Stimulated activated naive CD8-positive, alpha-beta T cell treated with anti-CD3 and anti-CD28 coated beads, Interleukin-15, Interleukin-2, amounts not matched to agents 100 ng/mL and 50 ng/mL, for 24 hours (primary cell): ENCODE measurements around the gene KLK8.
"Not testable (repeated sequence)": the region's sequence is repeated elsewhere in the genome, so short reads cannot be mapped to it uniquely, and the experiment has no call there.

ENCODE experiments used
- H3K27ac Mint-ChIP-seq: one replicate; pipeline ENCODE4 v1.8.0; 2021; ENCODE audit warnings: mild to moderate bottlenecking, mixed read lengths
- H3K27me3 Mint-ChIP-seq: one replicate; pipeline ENCODE4 v1.8.0; 2021; ENCODE audit warnings: mixed read lengths
- H3K36me3 Mint-ChIP-seq: one replicate; pipeline ENCODE4 v1.8.0; 2021; ENCODE audit warnings: low read depth, mixed read lengths
- H3K4me1 Mint-ChIP-seq: one replicate; pipeline ENCODE4 v1.8.0; 2021; ENCODE audit warnings: low read depth, mixed read lengths
- H3K4me3 Mint-ChIP-seq: one replicate; pipeline ENCODE4 v1.8.0; 2021; ENCODE audit warnings: mild to moderate bottlenecking, mixed read lengths
- H3K9me3 Mint-ChIP-seq: one replicate; pipeline ENCODE4 v1.8.0; 2021; ENCODE audit warnings: mixed read lengths

KLK8 gene

DNA sequence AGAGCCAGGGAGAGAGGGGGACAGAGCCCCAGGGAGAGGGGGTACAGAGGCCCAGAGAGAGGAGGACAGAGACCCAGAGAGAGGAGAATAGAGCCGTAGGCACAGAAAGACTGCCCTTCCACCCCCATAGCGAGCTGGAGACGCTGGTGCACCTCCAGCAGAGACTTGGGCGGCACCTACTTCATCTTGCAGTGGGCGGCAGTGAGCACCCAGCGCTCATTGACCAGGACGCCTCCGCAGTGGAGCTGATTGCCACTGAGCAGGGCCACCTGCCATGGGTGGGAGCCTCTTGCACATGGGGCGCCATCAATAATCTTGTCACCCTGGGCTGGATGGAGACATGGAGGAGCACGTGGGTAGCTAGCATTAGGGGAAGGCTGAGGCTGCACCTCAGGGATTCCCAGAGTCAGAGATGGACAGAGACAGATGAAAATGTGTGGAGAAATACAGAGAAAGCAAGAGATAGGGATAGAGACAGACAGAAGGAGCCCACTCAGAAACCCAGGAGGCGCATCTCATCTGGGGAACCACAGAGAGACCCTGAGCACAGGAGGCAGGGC is 19.7 kb downstream of the KLK8 start:
- Mint-ChIP-seq H3K36me3 (no peaks in the 10 kb centered on the region), H3K27me3 (peaks cover 29% of the 10 kb centered on the region), H3K4me3 (no peak overlapping the region)

DNA sequence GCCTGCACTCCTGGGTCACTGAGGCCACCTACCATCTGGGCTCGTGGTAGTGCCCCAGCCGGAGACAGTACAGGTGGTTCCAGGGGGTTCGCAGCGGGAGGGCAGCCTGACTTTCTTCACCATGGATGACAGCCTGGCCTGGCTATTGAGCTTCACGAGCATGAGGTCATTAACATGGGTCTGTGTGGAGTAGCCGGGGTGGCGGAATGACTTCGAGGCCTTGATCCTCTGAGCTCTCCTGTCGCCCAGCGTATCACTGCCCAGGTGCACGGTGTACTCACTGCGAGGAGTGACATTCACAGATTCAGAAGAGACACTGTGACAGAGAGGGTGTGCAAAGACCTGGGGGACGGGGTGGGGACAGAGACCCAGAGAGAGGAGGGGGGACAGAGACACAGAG is 21.2 kb downstream of the KLK8 start:
- Mint-ChIP-seq H3K4me3 (no peak overlapping the region), H3K36me3 (no peaks in the 10 kb centered on the region), H3K4me1 (no peaks in the 10 kb centered on the region), H3K27ac (no peak overlapping the region), H3K27me3 (peaks cover 31% of the 10 kb centered on the region), H3K9me3 (no peaks in the 10 kb centered on the region)

More for the DNA sequence above, 19.7 kb downstream of the KLK8 start:
- no peaks in the 10 kb centered on the region for H3K9me3 Mint-ChIP-seq
- H3K4me1 Mint-ChIP-seq: no peaks in the 10 kb centered on the region
- H3K27ac Mint-ChIP-seq: no peak overlapping the region

DNA sequence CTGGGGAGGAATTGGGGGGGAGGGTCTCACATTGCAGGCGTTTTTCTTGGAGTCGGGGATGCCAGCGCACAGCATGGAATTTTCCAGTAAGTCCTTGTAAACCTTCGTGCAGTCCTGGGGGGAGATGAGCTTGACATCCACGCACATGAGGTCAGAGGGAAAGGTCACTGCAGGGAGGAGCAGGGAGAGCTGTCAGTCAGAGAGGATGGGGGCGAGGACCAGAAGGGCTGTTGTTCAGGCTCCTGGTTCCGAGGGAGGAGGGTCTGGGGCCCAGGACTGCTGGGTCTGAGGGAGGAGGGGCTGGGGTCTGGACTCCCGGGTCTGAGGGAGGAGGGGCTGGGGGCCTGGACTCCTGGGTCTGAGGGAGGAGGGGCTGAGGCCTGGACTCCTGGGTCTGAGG is 21.6 kb downstream of the KLK8 start:
- Mint-ChIP-seq H3K4me3 (no peak overlapping the region), H3K36me3 (no peaks in the 10 kb centered on the region), H3K27me3 (peaks cover 26% of the 10 kb centered on the region), H3K27ac (no peak overlapping the region), H3K9me3 (no peaks in the 10 kb centered on the region), H3K4me1 (no peaks in the 10 kb centered on the region)

DNA sequence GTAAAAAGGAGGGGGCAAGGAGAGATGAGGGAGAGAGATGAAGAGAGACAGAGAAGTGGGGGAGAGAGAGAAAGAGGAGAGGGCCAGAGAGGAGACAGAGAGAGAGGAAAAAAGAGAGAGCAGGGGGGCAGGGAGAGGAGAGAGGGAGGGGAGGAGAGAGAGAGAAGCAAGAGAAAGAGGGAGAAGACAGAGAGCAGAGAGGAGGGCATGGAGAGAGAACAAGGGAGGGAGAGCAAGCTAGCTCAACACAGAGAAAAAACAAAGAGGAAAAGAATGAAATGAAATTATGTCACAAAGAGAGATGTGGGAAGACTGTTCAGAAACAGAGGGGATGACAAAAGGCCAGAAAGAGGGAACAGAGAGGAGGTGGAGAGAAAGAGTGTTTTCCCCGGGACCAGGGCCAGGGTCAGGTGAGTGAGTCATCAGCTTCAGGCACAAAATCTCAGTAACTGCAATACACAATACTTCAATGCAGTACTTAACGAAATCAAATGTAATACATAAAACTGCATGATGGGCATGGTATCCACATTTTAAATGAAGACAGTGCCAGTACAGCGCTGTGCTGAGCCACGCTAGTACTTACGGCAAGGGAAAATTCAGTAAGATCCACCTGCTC is 22.5 kb downstream of the KLK8 start:
- Mint-ChIP-seq H3K4me3 (no peak overlapping the region), H3K9me3 (no peaks in the 10 kb centered on the region), H3K36me3 (no peaks in the 10 kb centered on the region), H3K27me3 (peaks cover 31% of the 10 kb centered on the region), H3K4me1 (no peaks in the 10 kb centered on the region), H3K27ac (no peak overlapping the region)

DNA sequence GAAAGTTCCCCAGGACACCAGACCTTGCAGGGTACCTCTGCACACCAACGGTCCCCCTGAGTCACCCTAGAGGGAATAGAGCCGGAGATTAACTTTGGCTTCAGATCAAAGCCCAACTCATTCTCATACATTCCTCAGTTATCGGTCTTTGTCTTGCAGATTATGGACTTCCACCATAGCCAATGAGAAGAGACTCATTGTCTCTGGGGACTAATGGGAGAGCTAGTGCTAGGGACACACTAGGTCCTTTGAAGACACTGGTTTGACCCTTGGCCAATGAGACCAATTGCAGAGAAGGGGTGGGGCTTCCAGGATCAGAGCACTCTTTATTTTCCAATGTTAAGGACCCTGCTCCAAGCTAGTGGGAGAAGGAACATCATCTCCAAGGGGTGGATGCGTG is 23.8 kb downstream of the KLK8 start:
- Mint-ChIP-seq H3K36me3 (no peaks in the 10 kb centered on the region), H3K27ac (no peak overlapping the region), H3K27me3 (peaks cover 39% of the 10 kb centered on the region), H3K4me3 (no peak overlapping the region), H3K4me1 (no peaks in the 10 kb centered on the region), H3K9me3 (no peaks in the 10 kb centered on the region)

DNA sequence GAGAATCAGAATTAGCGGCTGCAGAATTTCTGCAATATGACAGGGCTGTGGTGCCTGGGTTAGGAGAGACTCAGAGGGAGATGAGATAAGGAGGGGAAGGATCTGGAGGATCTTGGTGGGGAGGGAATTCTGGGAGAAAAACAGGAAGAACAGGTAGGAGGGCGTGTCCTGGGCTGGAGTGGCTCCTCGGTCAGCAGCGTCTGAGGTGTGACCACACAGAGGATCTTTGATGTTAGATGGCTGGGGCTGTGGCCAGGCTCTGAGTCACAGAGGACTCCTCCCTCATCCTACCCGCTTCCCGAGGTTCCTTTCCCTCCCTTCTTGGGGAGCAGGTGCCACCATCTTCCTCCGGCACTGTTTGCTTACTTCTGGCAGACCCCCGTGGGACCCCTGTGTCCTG is 25.6 kb downstream of the KLK8 start:
- Mint-ChIP-seq H3K27me3 (peaks cover 40% of the 10 kb centered on the region), H3K4me3 (no peak overlapping the region), H3K9me3 (no peaks in the 10 kb centered on the region), H3K4me1 (no peaks in the 10 kb centered on the region), H3K36me3 (no peaks in the 10 kb centered on the region), H3K27ac (no peak overlapping the region)

DNA sequence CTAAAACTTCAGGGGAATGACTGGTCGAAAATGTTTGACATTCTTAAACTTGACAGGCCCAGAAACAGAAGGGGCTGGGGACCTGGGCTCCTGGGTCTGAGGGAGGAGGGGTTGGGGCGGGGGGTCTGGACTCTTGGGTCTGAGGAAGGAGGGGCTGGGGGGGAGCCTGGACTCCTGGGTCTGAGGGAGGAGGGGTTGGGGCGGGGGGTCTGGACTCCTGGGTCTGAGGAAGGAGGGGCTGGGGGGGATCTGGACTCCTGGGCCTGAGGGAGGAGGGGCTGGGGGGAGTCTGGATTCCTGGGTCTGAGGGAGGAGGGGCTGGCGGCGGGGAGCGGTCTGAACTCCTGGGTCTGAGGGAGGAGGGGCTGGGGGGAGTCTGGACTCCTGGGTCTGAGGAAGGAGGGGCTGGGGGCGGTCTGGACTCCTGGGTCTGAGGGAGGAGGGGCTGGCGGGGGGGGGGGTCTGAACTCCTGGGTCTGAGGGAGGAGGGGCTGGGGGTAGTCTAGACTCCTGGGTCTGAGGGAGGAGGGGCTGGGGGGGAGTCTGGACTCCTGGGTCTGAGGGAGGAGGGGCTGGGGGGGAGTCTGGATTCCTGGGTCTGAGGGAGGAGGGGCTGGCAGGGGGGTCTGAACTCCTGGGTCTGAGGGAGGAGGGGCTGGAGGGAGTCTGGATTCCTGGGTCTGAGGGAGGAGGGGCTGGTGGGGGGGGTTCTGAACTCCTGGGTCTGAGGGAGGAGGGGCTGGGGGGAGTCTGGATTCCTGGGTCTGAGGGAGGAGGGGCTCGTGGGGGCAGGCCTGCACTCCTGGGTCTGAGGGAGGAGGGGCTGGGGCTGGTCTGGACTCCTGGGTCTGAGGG is 26.5 kb downstream of the KLK8 start:
- Mint-ChIP-seq H3K36me3 (no peaks in the 10 kb centered on the region), H3K4me1 (no peaks in the 10 kb centered on the region), H3K9me3 (no peaks in the 10 kb centered on the region), H3K27me3 (peaks cover 45% of the 10 kb centered on the region), H3K27ac (no peak overlapping the region), H3K4me3 (no peak overlapping the region)

DNA sequence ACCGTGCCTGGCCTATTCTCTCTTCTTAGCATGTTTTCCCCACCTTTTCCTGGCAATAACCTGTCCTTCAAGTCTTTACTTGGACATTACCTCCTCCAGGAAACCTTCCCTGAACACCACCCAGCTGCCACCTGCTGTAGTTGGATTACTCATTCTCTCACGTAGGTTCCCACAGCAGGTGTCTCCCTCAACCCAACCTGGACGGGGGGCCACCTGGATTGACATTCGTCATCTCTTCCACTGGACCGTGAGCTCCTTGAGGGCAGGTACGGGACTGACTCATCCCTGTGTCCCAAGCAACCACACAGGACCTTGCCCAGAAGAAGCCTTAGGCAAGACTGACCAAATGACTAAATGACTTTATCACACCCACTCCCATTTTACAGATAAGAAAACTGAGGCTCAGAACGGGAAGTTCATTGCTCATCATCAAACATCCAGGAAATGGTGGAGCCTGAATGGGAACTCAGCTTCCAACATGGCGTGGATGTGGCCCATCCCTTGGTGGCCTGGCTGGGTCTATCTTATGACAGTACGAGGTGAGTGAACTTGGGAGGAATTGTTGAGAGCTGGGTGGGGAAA is 28.5 kb downstream of the KLK8 start:
- Mint-ChIP-seq H3K27me3 (peaks cover 45% of the 10 kb centered on the region), H3K9me3 (no peaks in the 10 kb centered on the region), H3K4me3 (no peak overlapping the region), H3K27ac (no peak overlapping the region), H3K4me1 (no peaks in the 10 kb centered on the region), H3K36me3 (no peaks in the 10 kb centered on the region)

DNA sequence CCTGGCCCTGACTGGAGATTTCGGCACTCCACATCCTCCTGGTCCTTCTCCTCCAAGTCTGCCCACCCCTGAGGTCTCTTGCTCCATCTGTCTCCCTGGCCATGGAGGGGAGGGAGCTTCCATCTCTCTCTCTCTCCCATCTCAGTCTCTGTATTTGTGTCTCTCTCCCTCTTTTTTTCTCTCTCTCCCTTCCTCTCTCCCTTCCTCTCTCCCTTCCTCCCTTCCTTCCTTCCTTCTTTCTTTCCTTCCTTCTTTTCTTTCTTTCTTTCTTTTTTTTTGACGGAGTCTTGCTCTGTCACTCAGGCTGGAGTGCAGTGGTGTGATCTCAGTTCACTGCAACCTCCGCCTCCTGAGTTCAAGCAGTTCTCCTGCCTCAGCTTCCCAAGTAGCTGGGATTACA is 31.6 kb downstream of the KLK8 start:
- H3K27me3 Mint-ChIP-seq: peaks cover 37% of the 10 kb centered on the region
- not testable (repeated sequence) for H3K36me3 Mint-ChIP-seq, H3K4me3 Mint-ChIP-seq, H3K9me3 Mint-ChIP-seq, H3K4me1 Mint-ChIP-seq, H3K27ac Mint-ChIP-seq

DNA sequence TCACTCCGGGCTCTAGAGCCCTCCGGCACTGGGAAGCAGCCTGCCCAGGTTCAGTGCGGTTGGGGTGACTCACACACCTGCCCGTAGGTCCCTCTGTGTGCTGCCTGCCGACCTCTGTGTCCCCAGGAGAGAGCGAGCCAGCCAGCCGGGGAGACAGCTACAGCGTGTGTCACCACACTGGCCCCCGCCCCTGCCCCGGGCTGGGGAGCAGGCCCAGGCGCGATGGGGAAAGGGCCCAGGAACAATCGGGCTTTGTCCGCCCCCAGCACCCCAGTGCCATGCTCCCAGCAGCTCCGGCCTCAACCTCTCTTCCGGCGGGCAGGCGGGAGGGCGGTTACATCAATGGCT is 32.0 kb downstream of the KLK8 start, which contains the start of gene KLK6:
Gene KLK6 (minus strand): TSS at position 179 of the 348 bp plus-strand sequence. CDS start 1,487 bp downstream, outside the sequence.
- no peaks in the 10 kb centered on the region for H3K9me3 Mint-ChIP-seq
- no peaks in the 10 kb centered on the region for H3K36me3 Mint-ChIP-seq
- peaks cover 37% of the 10 kb centered on the region for H3K27me3 Mint-ChIP-seq
- H3K4me1 Mint-ChIP-seq: no peaks in the 10 kb centered on the region
- H3K4me3 Mint-ChIP-seq: no peak within 1 kb of the TSS
- H3K27ac Mint-ChIP-seq: no peak within 1 kb of the TSS

DNA sequence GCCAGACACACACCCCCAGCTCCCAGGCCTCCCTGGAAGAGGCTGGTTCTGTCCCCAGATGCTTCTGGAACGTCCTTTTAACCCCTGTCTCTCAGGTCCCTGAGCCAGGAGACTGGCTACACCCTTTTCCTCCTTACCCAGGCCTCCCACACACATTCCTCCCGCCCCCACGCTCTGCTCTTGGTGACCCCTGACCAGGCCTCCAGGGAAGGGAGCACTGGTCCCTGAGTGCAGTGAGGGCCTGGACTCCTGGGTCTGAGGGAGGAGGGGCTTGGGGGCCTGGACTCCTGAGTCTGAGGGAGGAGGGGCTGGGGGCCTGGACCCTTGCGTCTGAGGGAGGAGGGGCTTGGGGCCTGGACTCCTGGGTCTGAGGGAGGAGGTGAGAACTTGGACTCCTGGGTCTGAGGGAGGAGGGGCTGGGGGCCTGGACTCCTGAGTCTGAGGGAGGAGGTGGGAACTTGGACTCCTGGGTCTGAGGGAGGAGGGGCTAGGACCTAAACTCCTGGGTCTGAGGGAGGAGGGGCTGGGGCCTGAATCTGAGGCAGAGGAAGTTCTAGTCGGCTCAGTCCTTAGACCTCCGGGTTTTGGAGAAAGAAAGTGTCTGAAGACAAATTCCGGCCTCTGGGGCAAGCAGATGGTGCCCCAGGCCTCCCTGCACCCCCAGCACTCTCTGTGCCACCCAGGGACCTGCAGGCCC is 32.5 kb downstream of the KLK8 start:
- Mint-ChIP-seq H3K36me3 (no peaks in the 10 kb centered on the region), H3K27ac (no peak overlapping the region), H3K4me3 (no peak overlapping the region), H3K9me3 (no peaks in the 10 kb centered on the region), H3K27me3 (peaks cover 34% of the 10 kb centered on the region), H3K4me1 (no peaks in the 10 kb centered on the region)

DNA sequence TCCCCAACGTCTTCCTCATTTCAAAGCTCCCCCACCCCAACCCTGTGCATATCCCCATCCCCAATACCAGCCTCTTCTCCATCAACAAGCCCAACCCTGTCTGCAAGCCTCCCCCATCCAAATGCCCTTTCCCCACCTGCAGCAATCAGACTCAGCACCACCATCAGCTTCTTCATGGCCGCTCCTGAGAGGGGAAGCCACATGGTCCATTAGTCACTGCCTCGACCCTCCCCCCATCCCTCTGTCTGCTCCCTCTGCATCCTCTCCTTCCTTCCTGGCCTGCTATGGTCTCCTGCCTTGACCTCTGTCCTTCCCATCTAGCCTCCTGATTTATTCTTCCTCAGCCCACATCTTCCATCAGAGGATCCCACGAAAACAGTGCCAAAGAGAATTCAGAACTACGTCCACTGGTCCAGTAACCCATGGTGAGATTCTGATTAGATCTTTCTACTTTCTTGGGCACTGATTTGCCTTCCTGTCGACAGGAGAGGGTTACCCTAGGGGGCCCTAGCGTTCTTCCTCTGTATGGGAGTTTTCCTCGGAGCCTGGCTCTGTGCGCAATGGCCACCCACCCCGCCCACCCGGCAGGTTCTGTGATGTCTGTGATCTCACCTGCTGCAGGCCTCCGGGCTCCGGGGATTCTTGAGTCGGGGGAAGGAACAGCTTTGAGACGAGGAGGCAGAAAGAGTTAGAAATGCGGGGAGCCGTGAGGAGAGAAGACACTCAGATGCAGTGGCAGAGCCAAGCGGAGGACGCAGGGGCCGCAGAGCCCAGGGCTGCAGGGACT is 33.3 kb downstream of the KLK8 start:
- Mint-ChIP-seq H3K4me3 (no peak overlapping the region), H3K4me1 (no peaks in the 10 kb centered on the region), H3K9me3 (no peaks in the 10 kb centered on the region), H3K36me3 (no peaks in the 10 kb centered on the region), H3K27me3 (peaks cover 31% of the 10 kb centered on the region), H3K27ac (no peak overlapping the region)

DNA sequence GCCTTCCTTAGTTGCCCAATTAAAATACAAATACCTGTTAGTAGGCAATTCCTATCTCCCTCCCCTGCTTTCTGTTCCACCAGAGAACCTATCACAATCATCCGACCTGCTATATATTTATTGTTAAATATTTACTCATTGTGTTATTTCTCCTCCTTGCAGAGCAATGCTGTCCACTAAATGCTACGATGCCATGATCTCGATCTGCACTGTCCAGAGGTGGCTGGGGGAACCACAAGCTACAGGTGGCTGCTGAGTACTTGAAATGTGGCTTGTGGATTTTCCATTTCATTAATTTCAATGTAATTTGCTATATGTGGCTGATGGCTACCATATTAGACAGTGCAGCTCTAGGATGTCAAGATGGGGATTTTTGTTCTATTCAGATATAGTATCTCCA is 37.1 kb downstream of the KLK8 start:
- Mint-ChIP-seq H3K36me3 (no peaks in the 10 kb centered on the region), H3K4me3 (no peak overlapping the region), H3K27me3 (peaks cover 18% of the 10 kb centered on the region), H3K9me3 (peaks cover 18% of the 10 kb centered on the region), H3K27ac (no peak overlapping the region), H3K4me1 (no peaks in the 10 kb centered on the region)

DNA sequence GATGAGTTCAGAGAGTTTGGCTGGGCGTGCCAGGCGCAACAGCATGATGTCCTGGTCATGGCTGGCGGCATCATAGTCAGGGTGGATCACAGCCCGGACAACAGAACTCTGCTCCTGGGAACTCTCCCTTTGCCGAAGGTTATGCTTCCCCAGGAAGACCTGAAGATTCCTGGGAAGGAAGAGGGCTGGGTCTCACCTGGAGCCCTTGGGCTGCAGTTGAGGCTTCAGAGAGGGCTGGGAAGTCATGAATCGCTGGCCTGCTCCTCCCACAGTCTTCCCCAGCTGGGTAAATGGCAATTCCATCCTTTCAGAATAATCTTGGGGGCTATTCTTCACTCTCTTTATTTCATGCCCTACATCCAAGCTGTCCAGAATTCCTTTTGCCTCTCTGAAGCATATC is 38.0 kb downstream of the KLK8 start:
- peaks cover 19% of the 10 kb centered on the region for H3K9me3 Mint-ChIP-seq

More for the DNA sequence above, 38.0 kb downstream of the KLK8 start:
- no peaks in the 10 kb centered on the region for H3K36me3 Mint-ChIP-seq
- no peak overlapping the region for H3K4me3 Mint-ChIP-seq
- peaks cover 25% of the 10 kb centered on the region for H3K27me3 Mint-ChIP-seq
- H3K4me1 Mint-ChIP-seq: no peaks in the 10 kb centered on the region
- no peak overlapping the region for H3K27ac Mint-ChIP-seq
